Endothelial cell of umbilical vein (primary cell): ENCODE results near the gene LRP1B. TPM values are rescaled to one million over a fixed set of nuclear protein-coding genes. Genes with fewer than 3 reads are reported as not detected.

Source experiments
- BruUV-seq: library from RNA; stranded (reverse); fragments of 400-500 nt; replicated peaks from 2 replicates; lab custom pipeline; 2021; lab: Mats Ljungman, UMichigan
- CTCF ChIA-PET: fragments of 300-600, 350-600 bp; sonication (Branson Sonifier 250); formaldehyde crosslinking; loops from one replicate; lab custom pipeline; 2021; ENCODE audit warnings: antibody characterized with exemption, inconsistent platforms; lab: Charles Lee
- POLR2A ChIA-PET: fragments of 300-600, 350-600 bp; sonication (Branson Sonifier 250); formaldehyde crosslinking; loops from one replicate; lab custom pipeline; 2021; ENCODE audit warnings: antibody characterized with exemption, inconsistent platforms; lab: Charles Lee
- DNase-seq: peaks from one replicate; pipeline ENCODE4 v3.0.0-alpha.2; 2011; ENCODE audit warnings: low read depth, low spot score
- FAIRE-seq: peaks from 2 replicates; lab custom pipeline; 2011; peaks lifted over from hg19 to GRCh38; lab: Jason Lieb, UNC
- H2AFZ ChIP-seq: 2 replicates; pipeline ENCODE4 v1.6.0; 2012; ENCODE audit warnings: low read depth, low read length, control low read depth, inconsistent platforms
- H3K27ac ChIP-seq: 2 replicates; pipeline ENCODE4 v1.5.1; 2011; ENCODE audit warnings: low read depth, mild to moderate bottlenecking, control low read depth, low read length, moderate library complexity; ENCODE audit not compliant: insufficient read depth
- H3K27me3 ChIP-seq, 2 experiments: 2 replicates each; pipeline versions ENCODE4 v1.6.0 to v1.6.1; 2011; ENCODE audit warnings: low read length in 2 of 2, mixed read lengths in 1 of 2; ENCODE audit not compliant: control insufficient read depth in 2 of 2, insufficient read depth in 2 of 2
- H3K36me3 ChIP-seq, 2 experiments: 2 replicates in 1 of 2; 3 replicates in 1 of 2; pipeline ENCODE4 v1.5.1; 2011; ENCODE audit warnings: low read length in 2 of 2, mild to moderate bottlenecking in 1 of 2, moderate library complexity in 1 of 2; ENCODE audit not compliant: control insufficient read depth in 2 of 2, insufficient read depth in 2 of 2; ENCODE audit errors: extremely low read depth in 1 of 2
- H3K4me1 ChIP-seq: 3 replicates; pipeline ENCODE4 v1.5.1; 2011; ENCODE audit warnings: mild to moderate bottlenecking, low read length; ENCODE audit not compliant: control insufficient read depth, insufficient read depth; ENCODE audit errors: extremely low read depth
- H3K4me2 ChIP-seq: 2 replicates; pipeline ENCODE4 v1.6.1; 2011; ENCODE audit warnings: low read length, control low read depth, mixed read lengths; ENCODE audit not compliant: insufficient read depth
- H3K4me3 ChIP-seq, 3 experiments: fragments of 200-600 bp in 1 of 3; sonication (generic), shearing (Covaris generic) in 1 of 3; replicated peaks in 1 of 3; 2 replicates each; pipeline ENCODE4 v1.5.1; 2011 to 2016; ENCODE audit warnings: control low read depth in 3 of 3, low read length in 3 of 3, mild to moderate bottlenecking in 2 of 3, inconsistent platforms in 1 of 3, low read depth in 1 of 3, moderate library complexity in 1 of 3; ENCODE audit not compliant: insufficient read depth in 1 of 3
- H3K79me2 ChIP-seq: 2 replicates; pipeline ENCODE4 v1.6.0; 2012; ENCODE audit warnings: low read length, inconsistent platforms; ENCODE audit not compliant: control insufficient read depth, insufficient read depth
- H3K9ac ChIP-seq: replicated peaks from 2 replicates; pipeline ENCODE3; 2011; ENCODE audit warnings: low read length, control low read depth; ENCODE audit not compliant: insufficient read depth; ENCODE audit errors: extremely low read depth
- H3K9me1 ChIP-seq: replicated peaks from 3 replicates; pipeline ENCODE4 v1.6.0; 2011; ENCODE audit warnings: mild to moderate bottlenecking, low read length; ENCODE audit not compliant: control insufficient read depth, insufficient read depth; ENCODE audit errors: extremely low read depth
- H3K9me3 ChIP-seq: replicated peaks from 2 replicates; pipeline ENCODE4 v1.5.1; 2012; ENCODE audit warnings: low read length, inconsistent platforms; ENCODE audit not compliant: control insufficient read depth, insufficient read depth
- H4K20me1 ChIP-seq: replicated peaks from 2 replicates; pipeline ENCODE3; 2011; ENCODE audit warnings: mild to moderate bottlenecking, low read length; ENCODE audit not compliant: control insufficient read depth, insufficient read depth; ENCODE audit errors: extremely low read depth
- EZH2 ChIP-seq: IDR thresholded peaks from 2 replicates; pipeline ENCODE4 v1.6.1; 2012; ENCODE audit warnings: borderline replicate concordance, low read depth, mild to moderate bottlenecking, moderate library complexity, low read length, inconsistent platforms; ENCODE audit not compliant: severe bottlenecking
- FOS ChIP-seq: IDR thresholded peaks from 2 replicates; pipeline ENCODE4 v1.6.1; 2011; ENCODE audit warnings: mild to moderate bottlenecking, low read length, moderate library complexity, borderline replicate concordance; ENCODE audit not compliant: insufficient read depth
- GATA2 ChIP-seq: IDR thresholded peaks from 2 replicates; pipeline ENCODE4 v1.7.0; 2011; ENCODE audit warnings: low read depth, mild to moderate bottlenecking, moderate library complexity, mixed read lengths, low read length; ENCODE audit not compliant: insufficient read length, insufficient read depth
- JUN ChIP-seq: IDR thresholded peaks from 2 replicates; pipeline ENCODE4 v1.6.1; 2011; ENCODE audit warnings: borderline replicate concordance, low read depth; ENCODE audit not compliant: insufficient read length, insufficient read depth
- POLR2A ChIP-seq: IDR thresholded peaks from 2 replicates; pipeline ENCODE4 v1.6.1; 2012; ENCODE audit warnings: low read depth, mild to moderate bottlenecking, control low read depth, low read length
- dilution Hi-C: fragments of 300-500 bp; cut with MboI; formaldehyde crosslinking; loops from one replicate; pipeline ENCODE4 v1.15.0; 2019; ENCODE audit warnings: low sequenced_read_pairs; ENCODE audit not compliant: extremely low pct_ligation_motif_present
- intact Hi-C: fragments of 100-400 bp; cut with micrococcal nuclease; formaldehyde crosslinking; loops from one replicate; pipeline ENCODE4 v1.10.0; 2022
- polyA plus RNA-seq, 4 experiments: library from polyadenylated mRNA; depleted of rRNA in 3 of 4; stranded (reverse) in 3 of 4; unstranded in 1 of 4; fragments of >200 nt; gene quantifications; 2 replicates each; pipeline versions ENCODE4 v1.2.1 to v1.2.3, GENCODE V29; 2011 to 2012; ENCODE audit warnings: missing spikeins in 1 of 4
- total RNA-seq: library from RNA; stranded (reverse); gene quantifications from 2 replicates; pipeline ENCODE4 v1.2.3, GENCODE V29; 2021
- TF ChIP-seq, protein P1 (sequence below): IDR thresholded peaks from 2 replicates; pipeline ENCODE4 v1.6.1; 2011; ENCODE audit not compliant: insufficient read depth, insufficient read length
- TF ChIP-seq, protein P2 (sequence below), 2 donors: IDR thresholded peaks; 1 replicate in 1 of 2; 2 replicates in 1 of 2; pipeline ENCODE4 v1.5.1; 2011; ENCODE audit warnings: low read length in 2 of 2, mild to moderate bottlenecking in 2 of 2, moderate library complexity in 2 of 2, control low read depth in 1 of 2, inconsistent platforms in 1 of 2, low read depth in 1 of 2; ENCODE audit not compliant: insufficient read depth in 1 of 2; ENCODE audit errors: extremely low read depth in 1 of 2

LRP1B gene
- total and polyA plus RNA-seq, 2 donors (not counting 3 experiments of a cell fraction or from before 2014, with no cell fraction given), result 0.03 to 0.07 TPM

DNA sequence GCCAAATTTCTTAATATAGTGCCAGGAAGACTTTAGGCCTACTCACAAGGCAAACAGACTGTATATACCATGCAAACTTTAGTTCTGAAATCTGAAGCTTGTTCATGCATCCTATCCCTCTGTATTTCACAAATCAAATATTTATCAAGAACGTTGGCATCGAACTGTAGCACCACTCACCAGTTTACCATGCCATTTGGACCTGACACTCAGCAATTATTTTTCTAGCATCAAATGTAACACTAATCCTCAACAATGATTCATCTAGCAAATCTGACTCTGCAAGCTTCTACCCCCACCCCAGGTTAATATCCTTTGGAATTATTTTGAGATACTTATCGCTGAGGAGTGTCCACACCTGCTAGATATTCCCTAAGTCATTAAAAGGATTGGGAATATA is 1506.6 kb downstream of the LRP1B start:
- Histone ChIP-seq H3K36me3 (no peaks in the 10 kb centered on the region), H3K27ac (no peak overlapping the region), H4K20me1 (no peaks in the 10 kb centered on the region), H3K4me2 (no peak overlapping the region), H3K4me3 (no peak overlapping the region), H3K79me2 (no peaks in the 10 kb centered on the region), H3K9ac (no peak overlapping the region), H2AFZ (no peak overlapping the region), H3K4me1 (no peaks in the 10 kb centered on the region), H3K27me3 (no peaks in the 10 kb centered on the region), H3K9me3 (no peaks in the 10 kb centered on the region), H3K9me1 (no peaks in the 10 kb centered on the region)
- FAIRE-seq (no peak), DNase-seq (no peak)
- intact Hi-C loops, result no loop called here
- ChIA-PET CTCF (interaction anchor here (1.2 kb wide), 1 partner anchor 10 kb away, joined by 3 read pairs; no protein-coding TSS in a partner anchor), POLR2A (no interaction called here)
- dilution Hi-C loops, result no loop called here
- TF ChIP-seq, protein P1, sequence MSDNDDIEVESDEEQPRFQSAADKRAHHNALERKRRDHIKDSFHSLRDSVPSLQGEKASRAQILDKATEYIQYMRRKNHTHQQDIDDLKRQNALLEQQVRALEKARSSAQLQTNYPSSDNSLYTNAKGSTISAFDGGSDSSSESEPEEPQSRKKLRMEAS, result no peak
- no peak for TF ChIP-seq JUN
- TF ChIP-seq, protein P2, sequence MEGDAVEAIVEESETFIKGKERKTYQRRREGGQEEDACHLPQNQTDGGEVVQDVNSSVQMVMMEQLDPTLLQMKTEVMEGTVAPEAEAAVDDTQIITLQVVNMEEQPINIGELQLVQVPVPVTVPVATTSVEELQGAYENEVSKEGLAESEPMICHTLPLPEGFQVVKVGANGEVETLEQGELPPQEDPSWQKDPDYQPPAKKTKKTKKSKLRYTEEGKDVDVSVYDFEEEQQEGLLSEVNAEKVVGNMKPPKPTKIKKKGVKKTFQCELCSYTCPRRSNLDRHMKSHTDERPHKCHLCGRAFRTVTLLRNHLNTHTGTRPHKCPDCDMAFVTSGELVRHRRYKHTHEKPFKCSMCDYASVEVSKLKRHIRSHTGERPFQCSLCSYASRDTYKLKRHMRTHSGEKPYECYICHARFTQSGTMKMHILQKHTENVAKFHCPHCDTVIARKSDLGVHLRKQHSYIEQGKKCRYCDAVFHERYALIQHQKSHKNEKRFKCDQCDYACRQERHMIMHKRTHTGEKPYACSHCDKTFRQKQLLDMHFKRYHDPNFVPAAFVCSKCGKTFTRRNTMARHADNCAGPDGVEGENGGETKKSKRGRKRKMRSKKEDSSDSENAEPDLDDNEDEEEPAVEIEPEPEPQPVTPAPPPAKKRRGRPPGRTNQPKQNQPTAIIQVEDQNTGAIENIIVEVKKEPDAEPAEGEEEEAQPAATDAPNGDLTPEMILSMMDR (IDR thresholded peaks at IDR 0.05; ENCODE audit: extremely low read depth in 1 of 2, insufficient read depth in 1 of 2, low read depth in 1 of 2, low read length in 2 of 2), result no peak
- BruUV-seq, result no TSS peak

DNA sequence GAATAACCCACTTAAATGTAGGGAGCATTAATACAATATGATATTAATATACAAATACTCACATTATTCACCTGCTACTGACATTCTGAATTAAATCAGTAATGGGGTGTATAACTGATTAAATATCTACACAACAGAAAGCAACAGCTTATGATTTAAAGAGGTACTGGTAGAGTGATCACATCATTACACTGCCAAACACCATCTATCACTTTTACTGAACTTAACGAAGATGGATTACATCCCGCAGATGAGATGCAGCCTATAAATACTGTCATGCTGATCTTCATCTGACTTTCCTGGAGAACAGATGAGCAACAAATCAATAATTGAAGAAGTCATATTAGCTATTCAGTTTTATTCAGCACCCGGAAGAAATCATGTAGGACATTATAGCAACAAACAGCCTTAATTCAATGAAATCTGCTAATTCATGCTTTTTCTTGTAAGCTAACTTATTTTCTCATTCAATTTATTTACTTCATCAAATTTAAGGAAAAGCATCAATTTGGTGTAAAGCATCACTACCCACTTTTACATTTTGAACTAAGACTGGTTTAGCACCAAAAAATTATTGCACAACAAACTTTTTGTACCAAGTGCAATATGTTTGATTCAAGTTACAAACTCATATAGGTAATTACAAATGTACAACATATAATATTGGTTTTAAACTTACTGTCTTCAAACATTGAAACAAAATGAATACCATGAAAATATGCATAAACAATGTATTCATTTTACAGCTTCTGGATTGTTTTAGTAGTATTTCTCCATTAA is 1509.0 kb downstream of the LRP1B start:
- no peak overlapping the region for H3K9ac ChIP-seq
- no peak overlapping the region for H3K27ac ChIP-seq
- ChIA-PET CTCF (no interaction called here), POLR2A (no interaction called here)
- FAIRE-seq (no peak), DNase-seq (no peak)
- H3K27me3 ChIP-seq, result no peaks in the 10 kb centered on the region
- dilution Hi-C loops (no loop called here), intact Hi-C loops (no loop called here)
- no peaks in the 10 kb centered on the region for H3K36me3 ChIP-seq
- no peaks in the 10 kb centered on the region for H4K20me1 ChIP-seq
- H3K79me2 ChIP-seq, result no peaks in the 10 kb centered on the region
- TF ChIP-seq POLR2A (no peak), FOS (no peak), EZH2 (no peak), GATA2 (no peak), JUN (no peak)
- H3K9me3 ChIP-seq, result no peaks in the 10 kb centered on the region
- H2AFZ ChIP-seq, result no peak overlapping the region
- H3K4me3 ChIP-seq, result no peak overlapping the region
- no peaks in the 10 kb centered on the region for H3K9me1 ChIP-seq
- no TSS peak for BruUV-seq
- H3K4me1 ChIP-seq, result no peaks in the 10 kb centered on the region
- no peak overlapping the region for H3K4me2 ChIP-seq
